ENCODE results near the gene PSENEN. TPM values are rescaled to one million over a fixed set of nuclear protein-coding genes. Genes with fewer than 3 reads are reported as not detected.

The PSENEN gene
- total and polyA plus RNA-seq, 2 of the 8 experiments (the other 6 are each of a cell fraction or from before 2014, with no cell fraction given): 66.7 to 75.3 TPM

- no peak for TF ChIP-seq CHD7 (IDR thresholded peaks at IDR 0.05; ENCODE audit: insufficient replicate concordance, low read length)
- TF ChIP-seq, protein P1, sequence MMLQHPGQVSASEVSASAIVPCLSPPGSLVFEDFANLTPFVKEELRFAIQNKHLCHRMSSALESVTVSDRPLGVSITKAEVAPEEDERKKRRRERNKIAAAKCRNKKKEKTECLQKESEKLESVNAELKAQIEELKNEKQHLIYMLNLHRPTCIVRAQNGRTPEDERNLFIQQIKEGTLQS (IDR thresholded peaks at IDR 0.05; ENCODE audit: insufficient read depth, low read depth, low read length): no peak
- no peak for TF ChIP-seq RXRA (IDR thresholded peaks at IDR 0.05; ENCODE audit: insufficient read depth, low read depth, low read length)
- TF ChIP-seq SAP30 (IDR thresholded peaks at IDR 0.05; ENCODE audit: insufficient read depth, insufficient replicate concordance, low read length): no peak
- no peak for TF ChIP-seq POLR2AphosphoS5 (IDR thresholded peaks at IDR 0.05; ENCODE audit: low read depth, low read length)
- no peak for TF ChIP-seq CHD2 (IDR thresholded peaks at IDR 0.05; ENCODE audit: low read length)
- no peak for TF ChIP-seq CREB1 (IDR thresholded peaks at IDR 0.05)
- TF ChIP-seq FOSL1 (IDR thresholded peaks at IDR 0.05; ENCODE audit: insufficient read depth, low read depth, low read length): no peak
- TF ChIP-seq, protein P2, sequence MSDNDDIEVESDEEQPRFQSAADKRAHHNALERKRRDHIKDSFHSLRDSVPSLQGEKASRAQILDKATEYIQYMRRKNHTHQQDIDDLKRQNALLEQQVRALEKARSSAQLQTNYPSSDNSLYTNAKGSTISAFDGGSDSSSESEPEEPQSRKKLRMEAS (IDR thresholded peaks at IDR 0.05): no peak
- no peak for TF ChIP-seq EP300 (IDR thresholded peaks at IDR 0.05; ENCODE audit: borderline replicate concordance in 1 of 2, low read depth in 2 of 2, low read length in 2 of 2)
- TF ChIP-seq SP2 (IDR thresholded peaks at IDR 0.05; ENCODE audit: low read length): no peak
These were observed 15.1 kb upstream of the PSENEN start (continued) for GRCh38 chr19:35730326-35730725.

Measured in H1 (cell line).